ENCODE results near the gene UROS.

The UROS gene

DNA sequence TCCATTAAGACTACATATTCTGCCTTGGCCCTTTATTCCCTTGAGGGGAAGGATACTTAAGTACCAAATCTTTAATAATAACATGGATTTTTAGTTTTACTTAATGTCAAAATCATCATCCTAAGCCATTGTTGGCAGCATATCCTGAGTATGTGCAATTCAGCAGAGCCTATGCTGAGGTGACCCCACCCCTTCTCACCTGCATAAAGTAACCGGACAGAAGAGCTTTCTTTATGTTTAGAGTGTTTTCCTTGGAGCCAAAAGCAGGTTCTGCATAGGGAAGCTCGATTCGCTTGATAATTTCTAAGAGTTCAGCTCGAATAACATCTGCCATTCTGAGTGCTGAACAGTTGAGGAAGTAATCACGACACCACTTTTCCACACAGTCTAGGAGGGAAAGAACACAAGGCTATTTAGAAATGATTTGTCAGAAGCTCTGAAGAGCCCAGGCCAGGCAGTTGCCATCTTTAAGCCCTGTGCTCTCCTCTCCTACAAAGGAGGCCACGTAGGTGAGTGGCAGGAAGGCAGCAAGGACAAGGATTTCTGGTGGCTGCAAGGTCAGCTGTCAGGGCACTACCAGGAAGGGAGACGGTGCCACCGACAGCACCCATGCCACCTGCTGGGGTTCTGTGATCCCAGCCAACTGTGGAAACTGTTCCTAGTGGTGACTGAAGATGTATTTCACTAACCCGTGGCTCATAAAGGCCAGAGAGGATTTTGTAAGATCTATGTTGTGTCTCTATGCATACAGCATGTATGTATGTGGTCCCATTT lies 15.9 kb upstream of the UROS start:
- TF ChIP-seq, protein P1, sequence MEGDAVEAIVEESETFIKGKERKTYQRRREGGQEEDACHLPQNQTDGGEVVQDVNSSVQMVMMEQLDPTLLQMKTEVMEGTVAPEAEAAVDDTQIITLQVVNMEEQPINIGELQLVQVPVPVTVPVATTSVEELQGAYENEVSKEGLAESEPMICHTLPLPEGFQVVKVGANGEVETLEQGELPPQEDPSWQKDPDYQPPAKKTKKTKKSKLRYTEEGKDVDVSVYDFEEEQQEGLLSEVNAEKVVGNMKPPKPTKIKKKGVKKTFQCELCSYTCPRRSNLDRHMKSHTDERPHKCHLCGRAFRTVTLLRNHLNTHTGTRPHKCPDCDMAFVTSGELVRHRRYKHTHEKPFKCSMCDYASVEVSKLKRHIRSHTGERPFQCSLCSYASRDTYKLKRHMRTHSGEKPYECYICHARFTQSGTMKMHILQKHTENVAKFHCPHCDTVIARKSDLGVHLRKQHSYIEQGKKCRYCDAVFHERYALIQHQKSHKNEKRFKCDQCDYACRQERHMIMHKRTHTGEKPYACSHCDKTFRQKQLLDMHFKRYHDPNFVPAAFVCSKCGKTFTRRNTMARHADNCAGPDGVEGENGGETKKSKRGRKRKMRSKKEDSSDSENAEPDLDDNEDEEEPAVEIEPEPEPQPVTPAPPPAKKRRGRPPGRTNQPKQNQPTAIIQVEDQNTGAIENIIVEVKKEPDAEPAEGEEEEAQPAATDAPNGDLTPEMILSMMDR (IDR thresholded peaks at IDR 0.05; ENCODE audit: extremely low read depth, insufficient read depth, missing control alignments), result no peak
- in situ Hi-C loops (cut with MboI; ENCODE audit: low pct_unique_long_range_greater_than_20kb, low sequenced_read_pairs, unreplicated experiment), result no loop called here

DNA sequence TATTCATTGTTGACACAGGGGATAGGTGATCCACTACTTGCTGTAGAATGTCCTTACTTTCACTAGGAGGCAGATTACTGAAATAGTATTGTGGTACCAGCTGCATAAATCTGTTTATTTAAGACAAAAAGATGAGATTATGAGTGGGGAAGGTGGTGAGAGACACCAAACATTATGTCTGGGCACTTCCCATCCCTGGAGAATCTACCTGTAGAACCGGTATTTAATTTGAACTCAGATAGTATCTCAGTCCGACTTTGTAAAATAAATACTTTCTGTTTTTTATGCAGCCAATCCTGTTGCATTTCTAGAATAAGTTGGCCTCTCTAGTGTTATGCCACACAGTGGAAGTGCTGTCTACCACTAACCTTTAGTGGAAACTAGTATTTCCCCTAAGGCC lies 13.7 kb upstream of the UROS start:
- DNase-seq (ENCODE audit: low spot score), result no peak
- TF ChIP-seq, protein P1 (IDR thresholded peaks at IDR 0.05; ENCODE audit: extremely low read depth, insufficient read depth, missing control alignments), result no peak
- in situ Hi-C loops (cut with MboI; ENCODE audit: low pct_unique_long_range_greater_than_20kb, low sequenced_read_pairs, unreplicated experiment), result no loop called here

More for the DNA sequence above, 15.9 kb upstream of the UROS start:
- DNase-seq (ENCODE audit: low spot score), result no peak

DNA sequence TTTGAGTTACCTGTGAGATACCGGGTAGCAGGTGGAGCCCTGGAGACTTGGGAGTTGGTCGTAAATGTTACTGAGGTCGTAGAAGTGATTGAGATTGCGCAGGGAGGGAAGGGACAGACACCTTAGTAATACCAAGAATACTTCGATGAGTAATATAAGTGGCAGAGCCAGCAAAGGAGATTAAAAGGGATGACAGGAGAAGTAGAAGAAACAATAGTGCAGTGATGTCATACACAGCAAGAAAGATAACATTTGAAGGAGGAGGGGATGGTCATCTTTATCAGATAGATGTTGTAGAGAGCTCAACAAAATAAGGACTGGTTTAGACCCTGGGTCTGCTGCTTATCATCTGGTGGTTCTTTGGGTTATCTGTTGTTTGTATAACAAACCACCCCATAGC lies 5.3 kb upstream of the UROS start:
- TF ChIP-seq, protein P1 (IDR thresholded peaks at IDR 0.05; ENCODE audit: extremely low read depth, insufficient read depth, missing control alignments), result no peak
- in situ Hi-C loops (cut with MboI; ENCODE audit: low pct_unique_long_range_greater_than_20kb, low sequenced_read_pairs, unreplicated experiment), result no loop called here
- no peak for DNase-seq (ENCODE audit: low spot score)

DNA sequence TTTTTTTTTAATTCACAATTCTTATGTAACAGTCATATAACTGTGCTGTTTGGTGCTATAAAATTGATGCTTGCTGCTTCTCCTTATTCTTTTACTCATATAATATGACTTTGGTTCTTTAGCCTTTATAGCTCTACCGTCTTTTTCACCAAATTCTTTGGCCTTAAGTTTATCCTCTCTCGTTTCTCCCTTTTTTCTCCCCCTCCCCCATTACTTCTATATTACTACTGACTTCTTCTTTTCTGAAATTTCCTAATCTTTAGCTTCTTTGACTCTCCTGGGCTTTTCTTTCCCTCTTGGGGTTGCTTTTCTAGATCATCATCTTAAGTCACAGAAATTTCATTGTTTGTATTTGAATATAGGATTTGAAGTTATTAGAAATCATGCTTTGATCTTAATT lies 4.1 kb upstream of the UROS start:
- in situ Hi-C loops (cut with MboI; ENCODE audit: low pct_unique_long_range_greater_than_20kb, low sequenced_read_pairs, unreplicated experiment), result no loop called here
- no peak for DNase-seq (ENCODE audit: low spot score)
- TF ChIP-seq, protein P1 (IDR thresholded peaks at IDR 0.05; ENCODE audit: extremely low read depth, insufficient read depth, missing control alignments), result no peak

DNA sequence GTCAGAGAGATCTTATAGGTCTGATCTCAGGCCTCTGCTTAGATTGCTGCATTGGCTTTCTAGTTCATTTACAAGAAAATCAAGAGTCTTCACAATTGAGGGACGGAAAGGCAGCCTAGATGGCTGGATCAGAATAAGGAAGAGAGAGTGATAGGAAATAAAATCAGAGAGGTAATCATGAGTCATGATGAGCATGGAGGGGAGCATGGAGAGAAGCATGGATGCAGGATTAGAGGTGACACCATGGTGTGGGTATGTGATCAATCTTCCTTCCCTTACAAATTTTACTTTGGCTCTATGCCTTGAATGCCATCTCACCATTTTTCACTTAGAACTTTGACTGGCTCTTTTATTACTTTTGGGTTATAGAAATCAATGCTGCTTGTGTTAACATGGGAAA lies 1.7 kb upstream of the UROS start:
- in situ Hi-C loops (cut with MboI; ENCODE audit: low pct_unique_long_range_greater_than_20kb, low sequenced_read_pairs, unreplicated experiment), result no loop called here
- TF ChIP-seq, protein P1 (IDR thresholded peaks at IDR 0.05; ENCODE audit: extremely low read depth, insufficient read depth, missing control alignments), result no peak
- DNase-seq (ENCODE audit: low spot score), result no peak

DNA sequence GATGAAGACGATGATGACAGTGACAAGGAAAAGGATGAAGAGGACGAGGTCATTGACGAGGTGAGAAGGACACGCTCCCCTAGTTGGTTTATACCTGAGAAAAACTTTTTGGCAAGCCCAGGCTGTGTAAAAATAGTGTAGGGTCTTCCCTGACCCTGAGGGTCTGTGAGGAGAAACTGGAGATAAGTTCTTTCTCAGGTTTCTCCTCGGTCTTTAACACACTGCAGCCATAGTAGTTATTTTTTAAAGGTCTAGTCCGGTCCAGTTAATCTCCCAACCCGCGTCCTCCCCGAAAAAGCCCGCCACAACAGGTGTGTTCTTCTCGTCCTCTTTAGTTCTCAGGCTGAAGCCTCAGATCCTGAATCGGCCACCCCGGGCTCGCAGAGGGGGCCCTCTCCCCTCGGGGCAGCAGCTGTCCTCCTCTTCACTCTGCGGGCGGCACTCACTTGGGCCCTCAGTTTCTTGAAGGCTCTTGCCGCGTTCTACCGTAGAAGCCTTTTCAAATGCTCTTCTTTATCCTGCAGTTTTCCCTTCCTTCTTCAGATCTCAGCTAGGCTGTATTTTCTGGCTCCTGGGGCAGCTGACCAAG lies 699 bp upstream of the UROS start:
- TF ChIP-seq, protein P1 (IDR thresholded peaks at IDR 0.05; ENCODE audit: extremely low read depth, insufficient read depth, missing control alignments), result no peak
- no peak for DNase-seq (ENCODE audit: low spot score)
- in situ Hi-C loops (cut with MboI; ENCODE audit: low pct_unique_long_range_greater_than_20kb, low sequenced_read_pairs, unreplicated experiment), result no loop called here

Measured in GM13977 (cell line).